A549 (cell line): Measurements from ENCODE around the gene HOXA7. TPM values are rescaled to one million over a fixed set of nuclear protein-coding genes. Genes with fewer than 3 reads are reported as not detected.

Source experiments
- ATAC-seq, 2 experiments: fragments of 200-7000 bp in 1 of 2; fragments of >200 bp in 1 of 2; cut with Nextera tagmentation in 1 of 2; cut with Tn5 transposase in 1 of 2; 3 replicates each; pipeline versions ENCODE4 v1.8.0 to v1.9.1; 2018 to 2020; ENCODE audit warnings: mild to moderate bottlenecking in 1 of 2, moderate library complexity in 1 of 2
- CTCF ChIA-PET: fragments of 300-600 bp; sonication (Branson Sonifier 250); formaldehyde crosslinking; extraction: SDS; loops from one replicate; lab custom pipeline; 2021; ENCODE audit warnings: antibody characterized with exemption, inconsistent platforms; lab: Yijun Ruan, JAX
- POLR2A ChIA-PET: fragments of 350-600 bp; formaldehyde crosslinking; extraction: SDS; loops from one replicate; lab custom pipeline; 2021; ENCODE audit warnings: antibody characterized with exemption, inconsistent platforms; lab: Yijun Ruan, JAX
- DNase-seq, 2 experiments: peaks; one replicate each; pipeline versions ENCODE4 v3.0.0 to v3.0.0-alpha.2; 2011 to 2016; ENCODE audit warnings: low read depth in 1 of 2, low spot score in 1 of 2
- FAIRE-seq: peaks from 2 replicates; lab custom pipeline; 2011; peaks lifted over from hg19 to GRCh38; lab: Jason Lieb, UNC
- H3K27ac ChIP-seq, 2 experiments: fragments of >200 bp; sonication (Bioruptor Twin); formaldehyde crosslinking; 3 replicates each; pipeline ENCODE4 v1.5.1; 2016 to 2017
- H3K4me1 ChIP-seq: fragments of >200 bp; sonication (Bioruptor Twin); formaldehyde crosslinking; 3 replicates; pipeline ENCODE4 v1.6.1; 2016
- H3K4me2 ChIP-seq: fragments of >200 bp; sonication (Bioruptor Twin); formaldehyde crosslinking; 3 replicates; pipeline ENCODE4 v1.6.1; 2016
- H3K4me3 ChIP-seq: fragments of >200 bp; sonication (Bioruptor Twin); formaldehyde crosslinking; 3 replicates; pipeline ENCODE4 v1.5.1; 2016
- H3K9me3 ChIP-seq: fragments of >200 bp; sonication (Bioruptor Twin); formaldehyde crosslinking; 3 replicates; pipeline ENCODE4 v1.6.1; 2016
- CBX2 ChIP-seq: fragments of 200-600 bp; sonication (generic); IDR thresholded peaks from 2 replicates; pipeline ENCODE4 v1.6.1; 2016; ENCODE audit warnings: low read depth, mild to moderate bottlenecking, borderline replicate concordance
- CHD4 ChIP-seq: fragments of 200-600 bp; sonication (generic); IDR thresholded peaks from 2 replicates; pipeline ENCODE4 v1.6.1; 2016; ENCODE audit warnings: antibody characterized with exemption, mild to moderate bottlenecking, borderline replicate concordance
- EHMT2 ChIP-seq: fragments of 200-600 bp; sonication (generic); IDR thresholded peaks from 2 replicates; pipeline ENCODE4 v1.6.1; 2016; ENCODE audit warnings: antibody characterized with exemption, low read depth, mild to moderate bottlenecking, moderate library complexity
- ESRRA ChIP-seq: fragments of 150-350 bp; IDR thresholded peaks from 2 replicates; pipeline ENCODE4 v1.6.1; 2014; ENCODE audit warnings: mild to moderate bottlenecking, low read length, borderline replicate concordance
- FOSB ChIP-seq: fragments of 250-450 bp; sonication (Bioruptor Pico); IDR thresholded peaks from 2 replicates; pipeline ENCODE4 v1.5.0; 2020; ENCODE audit warnings: mild to moderate bottlenecking, moderate library complexity
- HES2 ChIP-seq: fragments of >200 bp; sonication (Bioruptor Twin); formaldehyde crosslinking; IDR thresholded peaks from 2 replicates; pipeline ENCODE4 v1.6.1; 2016
- HEYL ChIP-seq: fragments of 250-450 bp; sonication (Bioruptor Pico); IDR thresholded peaks from 2 replicates; pipeline ENCODE4 v1.8.0; 2021; ENCODE audit warnings: mild to moderate bottlenecking, moderate library complexity
- HMGXB4 ChIP-seq: fragments of 250-450 bp; sonication (Bioruptor Pico); IDR thresholded peaks from 2 replicates; pipeline ENCODE4 v1.5.0; 2021; ENCODE audit warnings: mild to moderate bottlenecking, moderate library complexity, borderline replicate concordance
- HOXB13 ChIP-seq: fragments of 250-450 bp; sonication (Bioruptor Pico); IDR thresholded peaks from 2 replicates; pipeline ENCODE4 v1.5.0; 2020; ENCODE audit warnings: low read depth, mild to moderate bottlenecking, moderate library complexity
- HOXB5 ChIP-seq: fragments of 250-450 bp; sonication (Bioruptor Pico); IDR thresholded peaks from 2 replicates; pipeline ENCODE4 v1.5.0; 2020; ENCODE audit warnings: mild to moderate bottlenecking, moderate library complexity
- KDM1A ChIP-seq: fragments of 200-600 bp; sonication (generic); IDR thresholded peaks from 2 replicates; pipeline ENCODE4 v1.6.1; 2016; ENCODE audit warnings: low read depth, mild to moderate bottlenecking
- MAZ ChIP-seq: fragments of 150-350 bp; IDR thresholded peaks from 2 replicates; pipeline ENCODE4 v1.6.1; 2014; ENCODE audit warnings: antibody characterized with exemption, low read depth, low read length, borderline replicate concordance
- NFE2L2 ChIP-seq: fragments of 150-350 bp; conservative IDR thresholded peaks from 2 replicates; pipeline ENCODE4 v1.6.1; 2014; ENCODE audit warnings: low read length
- NPAS2 ChIP-seq: fragments of 250-450 bp; sonication (Bioruptor Pico); IDR thresholded peaks from 2 replicates; pipeline ENCODE4 v1.8.0; 2022; ENCODE audit warnings: mild to moderate bottlenecking, moderate library complexity, borderline replicate concordance
- NR3C1 ChIP-seq: fragments of >200 bp; sonication (Bioruptor Twin); formaldehyde crosslinking; IDR thresholded peaks from 3 replicates; pipeline ENCODE4 v1.6.1; 2017
- PBX3 ChIP-seq: IDR thresholded peaks from 2 replicates; pipeline ENCODE4 v1.6.1; 2012
- POLR2A ChIP-seq: IDR thresholded peaks from 2 replicates; pipeline ENCODE4 v1.6.1; 2012; ENCODE audit warnings: mild to moderate bottlenecking, low read length
- POLR2AphosphoS2 ChIP-seq: conservative IDR thresholded peaks from 2 replicates; pipeline ENCODE4 v1.6.1; 2012; ENCODE audit warnings: low read length, improper control_type of control experiment, inconsistent platforms
- RFX5 ChIP-seq: fragments of 450-650 bp; IDR thresholded peaks from 2 replicates; pipeline ENCODE4 v1.7.1; 2014; ENCODE audit warnings: antibody characterized with exemption, mild to moderate bottlenecking, moderate library complexity
- TFCP2L1 ChIP-seq: fragments of 250-450 bp; sonication (Bioruptor Pico); IDR thresholded peaks from 2 replicates; pipeline ENCODE4 v1.5.0; 2021; ENCODE audit warnings: mild to moderate bottlenecking
- ZC3H11A ChIP-seq: fragments of 450-650 bp; IDR thresholded peaks from 2 replicates; pipeline ENCODE4 v1.6.1; 2014; ENCODE audit warnings: antibody characterized with exemption, mild to moderate bottlenecking
- ZFP36 ChIP-seq: fragments of 450-650 bp; IDR thresholded peaks from 2 replicates; pipeline ENCODE4 v1.6.1; 2014; ENCODE audit warnings: borderline replicate concordance; ENCODE audit not compliant: partially characterized antibody
- WGBS: methylation state at CpG from one replicate; pipeline ENCODE4 v1.1.6; 2017; ENCODE audit errors: missing lambda C conversion rate; 5-methylcytosine and 5-hydroxymethylcytosine counted together
- polyA plus RNA-seq, 4 experiments: library from polyadenylated mRNA; depleted of rRNA in 3 of 4; stranded (reverse); fragments of >200 nt; fragmentation: RNase III in 1 of 4; extraction: RNeasy Plus Mini Kit Qiagen cat#74134 plus additional on column Dnase treatment in 1 of 4; gene quantifications; 2 replicates in 3 of 4; 3 replicates in 1 of 4; pipeline ENCODE4 v1.2.3, GENCODE V29; 2011 to 2017
- TF ChIP-seq, protein P1 (sequence below): IDR thresholded peaks from 2 replicates; pipeline ENCODE4 v1.6.1; 2012
- TF ChIP-seq, protein P2 (sequence below): fragments of 250-450 bp; sonication (Bioruptor Pico); IDR thresholded peaks from 2 replicates; pipeline ENCODE4 v1.5.0; 2020; ENCODE audit warnings: low read depth, mild to moderate bottlenecking, moderate library complexity

The HOXA7 gene
- polyA plus RNA-seq, 2 of the 4 experiments (the other 2 are of a cell fraction), result 4.1 to 4.8 TPM

DNA sequence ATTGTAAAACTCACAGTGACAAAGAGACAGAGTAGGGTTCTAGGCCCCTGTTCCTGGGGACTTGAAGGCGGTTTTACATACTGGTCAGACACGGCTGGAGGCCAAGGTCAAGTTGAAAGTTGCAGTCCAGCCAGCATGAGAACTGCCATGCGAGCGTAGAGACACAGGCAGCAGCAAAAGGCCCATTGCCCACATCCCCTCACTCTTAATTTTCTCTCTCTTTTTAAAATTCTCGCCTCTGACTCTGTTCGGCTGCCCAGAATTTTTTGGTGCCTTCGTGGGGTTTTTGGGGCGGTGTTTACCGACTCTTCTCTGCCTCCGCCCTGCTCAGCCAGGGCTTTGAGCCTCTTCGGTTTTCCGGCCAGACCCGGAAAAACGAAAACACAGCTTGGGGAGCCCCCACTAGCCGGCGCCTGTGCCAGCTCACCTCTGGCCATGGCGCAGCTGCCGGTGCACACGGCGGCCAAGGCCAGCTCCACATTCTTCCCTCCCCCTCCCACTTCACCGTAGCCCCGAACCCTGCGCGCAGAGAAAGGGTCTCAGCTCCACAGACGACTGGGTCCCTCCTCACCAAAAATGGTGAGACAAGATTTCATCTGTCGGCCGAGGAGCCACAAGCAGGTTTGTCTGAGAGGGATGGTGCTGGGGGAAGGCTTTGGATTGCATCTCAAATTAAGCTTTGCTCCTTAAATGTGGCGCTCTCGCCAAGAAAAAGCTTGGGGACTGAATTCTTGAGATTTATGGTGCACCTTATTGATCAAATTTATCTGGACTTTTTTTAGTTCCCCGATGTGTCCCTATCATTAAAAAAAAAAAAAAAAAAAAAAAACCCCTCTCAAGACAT is 45.8 kb upstream of the HOXA7 start:
- ATAC-seq, result no peak
- no peak overlapping the region for H3K4me2 ChIP-seq

DNA sequence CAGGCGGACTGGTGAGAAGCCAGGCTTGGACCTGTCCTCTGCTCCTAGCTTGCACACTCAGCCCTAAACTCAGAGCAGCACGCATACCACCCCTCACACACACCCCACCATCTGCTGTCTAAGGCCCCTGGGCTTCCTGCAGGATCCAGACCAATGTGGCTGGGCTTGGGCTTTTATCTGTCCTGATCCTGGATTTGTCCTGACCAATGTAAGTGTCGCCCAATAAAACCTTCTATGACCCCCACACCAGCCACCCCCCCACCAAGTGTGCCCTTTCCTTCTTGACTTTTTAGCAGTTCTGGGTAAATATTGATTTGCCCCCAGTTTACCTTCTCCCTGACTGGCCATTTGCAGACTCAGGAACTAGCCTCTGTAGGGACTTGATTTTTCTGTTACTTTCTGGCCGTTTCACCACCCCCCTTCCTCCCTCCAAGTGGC is 45.1 kb upstream of the HOXA7 start:
- DNase-seq (no peak), ATAC-seq (no peak), FAIRE-seq (no peak)
- TF ChIP-seq POLR2A (no peak), MAZ (no peak), HEYL (no peak), KDM1A (no peak), RFX5 (no peak), ZFP36 (no peak), HMGXB4 (CRISPR knock-in tag) (no peak), CHD4 (no peak), ZC3H11A (no peak), HOXB13 (CRISPR knock-in tag) (no peak), EHMT2 (no peak), PBX3 (no peak), NPAS2 (CRISPR knock-in tag) (no peak), TFCP2L1 (CRISPR knock-in tag) (no peak), POLR2AphosphoS2 (no peak), ESRRA (no peak), HES2 (no peak), FOSB (no peak)
- TF ChIP-seq, protein P1, sequence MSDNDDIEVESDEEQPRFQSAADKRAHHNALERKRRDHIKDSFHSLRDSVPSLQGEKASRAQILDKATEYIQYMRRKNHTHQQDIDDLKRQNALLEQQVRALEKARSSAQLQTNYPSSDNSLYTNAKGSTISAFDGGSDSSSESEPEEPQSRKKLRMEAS, result no peak
- TF ChIP-seq, protein P2, sequence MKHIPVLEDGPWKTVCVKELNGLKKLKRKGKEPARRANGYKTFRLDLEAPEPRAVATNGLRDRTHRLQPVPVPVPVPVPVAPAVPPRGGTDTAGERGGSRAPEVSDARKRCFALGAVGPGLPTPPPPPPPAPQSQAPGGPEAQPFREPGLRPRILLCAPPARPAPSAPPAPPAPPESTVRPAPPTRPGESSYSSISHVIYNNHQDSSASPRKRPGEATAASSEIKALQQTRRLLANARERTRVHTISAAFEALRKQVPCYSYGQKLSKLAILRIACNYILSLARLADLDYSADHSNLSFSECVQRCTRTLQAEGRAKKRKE (CRISPR knock-in tag), result no peak
- CTCF ChIA-PET, result interaction anchor here (0.8 to 4.2 kb wide), 7 partner anchors 8 to 895 kb away, joined by 3 to 33 read pairs (median 9); no protein-coding TSS in a partner anchor
- Histone ChIP-seq H3K27ac (no peak overlapping the region), H3K9me3 (no peaks in the 10 kb centered on the region), H3K4me2 (peak overlapping the region; percentile 85; the same call in 2 of the 3 replicates), H3K4me3 (no peak overlapping the region), H3K4me1 (peaks cover 15% of the 10 kb centered on the region)
- WGBS, result 79% methylated on average over 4 of the region's 4 CpGs
- POLR2A ChIA-PET, result interaction anchor here (1.4 kb wide), 1 partner anchor 544 kb away, joined by 3 read pairs; no protein-coding TSS in a partner anchor

More for the DNA sequence above, 45.8 kb upstream of the HOXA7 start:
- ChIA-PET POLR2A (no interaction called here), CTCF (interaction anchor here (0.7 to 4.2 kb wide), 10 partner anchors 8 to 894 kb away, joined by 3 to 33 read pairs (median 4); no protein-coding TSS in a partner anchor)
- no peak overlapping the region for H3K4me3 ChIP-seq
- DNase-seq, result no peak
- no peaks in the 10 kb centered on the region for H3K9me3 ChIP-seq
- 91% methylated on average over 26 of the region's 30 CpGs for WGBS
- no peak overlapping the region for H3K27ac ChIP-seq
- no peak for FAIRE-seq
- no peak for TF ChIP-seq CBX2
- TF ChIP-seq NFE2L2, result no peak
- TF ChIP-seq HOXB13 (CRISPR knock-in tag), result no peak
- TF ChIP-seq EHMT2, result no peak
- TF ChIP-seq NR3C1, result no peak
- TF ChIP-seq HOXB5, result no peak
- peaks cover 15% of the 10 kb centered on the region for H3K4me1 ChIP-seq
